ENCODE results near the gene CAPZA2. TPM values are rescaled to one million over a fixed set of nuclear protein-coding genes. Genes with fewer than 3 reads are reported as not detected.

The CAPZA2 gene
- total RNA-seq, 1 experiment from 2014 or later: 153 TPM

DNA sequence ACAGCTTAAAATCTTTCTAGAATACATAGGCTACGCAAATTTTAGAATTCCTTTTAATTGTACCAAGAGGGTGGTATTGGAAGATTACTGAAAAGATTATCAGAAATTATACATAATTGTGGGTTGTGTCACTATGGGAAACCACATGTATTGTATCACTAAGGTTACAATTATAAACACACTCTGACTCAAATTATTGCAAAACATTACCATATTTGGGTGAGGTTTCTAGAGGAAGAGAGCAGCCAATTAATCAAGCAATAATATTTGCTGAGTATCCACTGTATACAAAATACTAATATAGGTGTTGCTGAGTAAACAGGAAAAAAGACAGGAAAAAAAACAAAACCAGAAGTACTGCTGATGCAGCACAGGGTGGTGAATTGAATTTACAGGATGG lies 3.1 kb upstream of the CAPZA2 start:
- Mint-ChIP-seq H3K27me3 (ENCODE audit: low read depth) (no peaks in the 10 kb centered on the region; the same call in none of the 2 replicates), H3K9me3 (peaks cover 3% of the 10 kb centered on the region; the same call in 1 of the 2 replicates), H3K4me3 (no peak overlapping the region), H3K4me1 (peaks cover 45% of the 10 kb centered on the region), H3K27ac (no peak overlapping the region), H3K36me3 (no peaks in the 10 kb centered on the region)
- ChIA-PET POLR2A (interaction anchor here (0.7 kb wide), 1 partner anchor 68 kb away, joined by 3 read pairs; no protein-coding TSS in a partner anchor), CTCF (no interaction called here)
- DNase-seq (ENCODE audit: low spot score) (no peak), ATAC-seq (no peak)
- TF ChIP-seq, protein P1, sequence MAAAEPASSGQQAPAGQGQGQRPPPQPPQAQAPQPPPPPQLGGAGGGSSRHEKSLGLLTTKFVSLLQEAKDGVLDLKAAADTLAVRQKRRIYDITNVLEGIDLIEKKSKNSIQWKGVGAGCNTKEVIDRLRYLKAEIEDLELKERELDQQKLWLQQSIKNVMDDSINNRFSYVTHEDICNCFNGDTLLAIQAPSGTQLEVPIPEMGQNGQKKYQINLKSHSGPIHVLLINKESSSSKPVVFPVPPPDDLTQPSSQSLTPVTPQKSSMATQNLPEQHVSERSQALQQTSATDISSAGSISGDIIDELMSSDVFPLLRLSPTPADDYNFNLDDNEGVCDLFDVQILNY (CRISPR knock-in tag; IDR thresholded peaks at IDR 0.05): no peak
- no peak for TF ChIP-seq ZNF232 (CRISPR knock-in tag; IDR thresholded peaks at IDR 0.05)
- TF ChIP-seq, protein P2, sequence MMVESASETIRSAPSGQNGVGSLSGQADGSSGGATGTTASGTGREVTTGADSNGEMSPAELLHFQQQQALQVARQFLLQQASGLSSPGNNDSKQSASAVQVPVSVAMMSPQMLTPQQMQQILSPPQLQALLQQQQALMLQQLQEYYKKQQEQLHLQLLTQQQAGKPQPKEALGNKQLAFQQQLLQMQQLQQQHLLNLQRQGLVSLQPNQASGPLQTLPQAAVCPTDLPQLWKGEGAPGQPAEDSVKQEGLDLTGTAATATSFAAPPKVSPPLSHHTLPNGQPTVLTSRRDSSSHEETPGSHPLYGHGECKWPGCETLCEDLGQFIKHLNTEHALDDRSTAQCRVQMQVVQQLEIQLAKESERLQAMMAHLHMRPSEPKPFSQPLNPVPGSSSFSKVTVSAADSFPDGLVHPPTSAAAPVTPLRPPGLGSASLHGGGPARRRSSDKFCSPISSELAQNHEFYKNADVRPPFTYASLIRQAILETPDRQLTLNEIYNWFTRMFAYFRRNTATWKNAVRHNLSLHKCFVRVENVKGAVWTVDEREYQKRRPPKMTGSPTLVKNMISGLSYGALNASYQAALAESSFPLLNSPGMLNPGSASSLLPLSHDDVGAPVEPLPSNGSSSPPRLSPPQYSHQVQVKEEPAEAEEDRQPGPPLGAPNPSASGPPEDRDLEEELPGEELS (CRISPR knock-in tag; IDR thresholded peaks at IDR 0.05): no peak
- TF ChIP-seq, protein P3, sequence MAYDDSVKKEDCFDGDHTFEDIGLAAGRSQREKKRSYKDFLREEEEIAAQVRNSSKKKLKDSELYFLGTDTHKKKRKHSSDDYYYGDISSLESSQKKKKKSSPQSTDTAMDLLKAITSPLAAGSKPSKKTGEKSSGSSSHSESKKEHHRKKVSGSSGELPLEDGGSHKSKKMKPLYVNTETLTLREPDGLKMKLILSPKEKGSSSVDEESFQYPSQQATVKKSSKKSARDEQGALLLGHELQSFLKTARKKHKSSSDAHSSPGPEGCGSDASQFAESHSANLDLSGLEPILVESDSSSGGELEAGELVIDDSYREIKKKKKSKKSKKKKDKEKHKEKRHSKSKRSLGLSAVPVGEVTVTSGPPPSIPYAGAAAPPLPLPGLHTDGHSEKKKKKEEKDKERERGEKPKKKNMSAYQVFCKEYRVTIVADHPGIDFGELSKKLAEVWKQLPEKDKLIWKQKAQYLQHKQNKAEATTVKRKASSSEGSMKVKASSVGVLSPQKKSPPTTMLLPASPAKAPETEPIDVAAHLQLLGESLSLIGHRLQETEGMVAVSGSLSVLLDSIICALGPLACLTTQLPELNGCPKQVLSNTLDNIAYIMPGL (CRISPR knock-in tag; IDR thresholded peaks at IDR 0.05): no peak
- TF ChIP-seq TCF7 (CRISPR knock-in tag; IDR thresholded peaks at IDR 0.05; ENCODE audit: low read depth): no peak
- TF ChIP-seq ZNF263 (CRISPR knock-in tag; IDR thresholded peaks at IDR 0.05; ENCODE audit: low read depth): no peak
- no peak for TF ChIP-seq FOXP1 (CRISPR knock-in tag; IDR thresholded peaks at IDR 0.05; ENCODE audit: borderline replicate concordance)
- TF ChIP-seq, protein P4, sequence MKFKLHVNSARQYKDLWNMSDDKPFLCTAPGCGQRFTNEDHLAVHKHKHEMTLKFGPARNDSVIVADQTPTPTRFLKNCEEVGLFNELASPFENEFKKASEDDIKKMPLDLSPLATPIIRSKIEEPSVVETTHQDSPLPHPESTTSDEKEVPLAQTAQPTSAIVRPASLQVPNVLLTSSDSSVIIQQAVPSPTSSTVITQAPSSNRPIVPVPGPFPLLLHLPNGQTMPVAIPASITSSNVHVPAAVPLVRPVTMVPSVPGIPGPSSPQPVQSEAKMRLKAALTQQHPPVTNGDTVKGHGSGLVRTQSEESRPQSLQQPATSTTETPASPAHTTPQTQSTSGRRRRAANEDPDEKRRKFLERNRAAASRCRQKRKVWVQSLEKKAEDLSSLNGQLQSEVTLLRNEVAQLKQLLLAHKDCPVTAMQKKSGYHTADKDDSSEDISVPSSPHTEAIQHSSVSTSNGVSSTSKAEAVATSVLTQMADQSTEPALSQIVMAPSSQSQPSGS (CRISPR knock-in tag; IDR thresholded peaks at IDR 0.05; ENCODE audit: borderline replicate concordance, low read depth): no peak
- no peak for TF ChIP-seq ZNF423 (CRISPR knock-in tag; IDR thresholded peaks at IDR 0.05)
- TF ChIP-seq ESRRA (CRISPR knock-in tag; IDR thresholded peaks at IDR 0.05; ENCODE audit: borderline replicate concordance): no peak
- TF ChIP-seq, protein P5, sequence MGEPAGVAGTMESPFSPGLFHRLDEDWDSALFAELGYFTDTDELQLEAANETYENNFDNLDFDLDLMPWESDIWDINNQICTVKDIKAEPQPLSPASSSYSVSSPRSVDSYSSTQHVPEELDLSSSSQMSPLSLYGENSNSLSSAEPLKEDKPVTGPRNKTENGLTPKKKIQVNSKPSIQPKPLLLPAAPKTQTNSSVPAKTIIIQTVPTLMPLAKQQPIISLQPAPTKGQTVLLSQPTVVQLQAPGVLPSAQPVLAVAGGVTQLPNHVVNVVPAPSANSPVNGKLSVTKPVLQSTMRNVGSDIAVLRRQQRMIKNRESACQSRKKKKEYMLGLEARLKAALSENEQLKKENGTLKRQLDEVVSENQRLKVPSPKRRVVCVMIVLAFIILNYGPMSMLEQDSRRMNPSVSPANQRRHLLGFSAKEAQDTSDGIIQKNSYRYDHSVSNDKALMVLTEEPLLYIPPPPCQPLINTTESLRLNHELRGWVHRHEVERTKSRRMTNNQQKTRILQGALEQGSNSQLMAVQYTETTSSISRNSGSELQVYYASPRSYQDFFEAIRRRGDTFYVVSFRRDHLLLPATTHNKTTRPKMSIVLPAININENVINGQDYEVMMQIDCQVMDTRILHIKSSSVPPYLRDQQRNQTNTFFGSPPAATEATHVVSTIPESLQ (CRISPR knock-in tag; IDR thresholded peaks at IDR 0.05): no peak
- TF ChIP-seq KAT7 (CRISPR knock-in tag; IDR thresholded peaks at IDR 0.05; ENCODE audit: borderline replicate concordance): no peak
- no peak for TF ChIP-seq ATF1 (CRISPR knock-in tag; IDR thresholded peaks at IDR 0.05)
- TF ChIP-seq, protein P6, sequence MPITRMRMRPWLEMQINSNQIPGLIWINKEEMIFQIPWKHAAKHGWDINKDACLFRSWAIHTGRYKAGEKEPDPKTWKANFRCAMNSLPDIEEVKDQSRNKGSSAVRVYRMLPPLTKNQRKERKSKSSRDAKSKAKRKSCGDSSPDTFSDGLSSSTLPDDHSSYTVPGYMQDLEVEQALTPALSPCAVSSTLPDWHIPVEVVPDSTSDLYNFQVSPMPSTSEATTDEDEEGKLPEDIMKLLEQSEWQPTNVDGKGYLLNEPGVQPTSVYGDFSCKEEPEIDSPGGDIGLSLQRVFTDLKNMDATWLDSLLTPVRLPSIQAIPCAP (CRISPR knock-in tag; IDR thresholded peaks at IDR 0.05): no peak
- no peak for TF ChIP-seq TEAD1 (CRISPR knock-in tag; IDR thresholded peaks at IDR 0.05)
- TF ChIP-seq NFYB (CRISPR knock-in tag; conservative IDR thresholded peaks at IDR 0.05; ENCODE audit: low read depth): no peak
- TF ChIP-seq, protein P7, sequence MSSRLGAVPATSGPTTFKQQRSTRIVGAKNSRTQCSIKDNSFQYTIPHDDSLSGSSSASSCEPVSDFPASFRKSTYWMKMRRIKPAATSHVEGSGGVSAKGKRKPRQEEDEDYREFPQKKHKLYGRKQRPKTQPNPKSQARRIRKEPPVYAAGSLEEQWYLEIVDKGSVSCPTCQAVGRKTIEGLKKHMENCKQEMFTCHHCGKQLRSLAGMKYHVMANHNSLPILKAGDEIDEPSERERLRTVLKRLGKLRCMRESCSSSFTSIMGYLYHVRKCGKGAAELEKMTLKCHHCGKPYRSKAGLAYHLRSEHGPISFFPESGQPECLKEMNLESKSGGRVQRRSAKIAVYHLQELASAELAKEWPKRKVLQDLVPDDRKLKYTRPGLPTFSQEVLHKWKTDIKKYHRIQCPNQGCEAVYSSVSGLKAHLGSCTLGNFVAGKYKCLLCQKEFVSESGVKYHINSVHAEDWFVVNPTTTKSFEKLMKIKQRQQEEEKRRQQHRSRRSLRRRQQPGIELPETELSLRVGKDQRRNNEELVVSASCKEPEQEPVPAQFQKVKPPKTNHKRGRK (CRISPR knock-in tag; IDR thresholded peaks at IDR 0.05; ENCODE audit: borderline replicate concordance): no peak

Data from WTC11 (cell line).